ENCODE data around the gene GPATCH2. TPM values are rescaled to one million over a fixed set of nuclear protein-coding genes. Genes with fewer than 3 reads are reported as not detected.

GPATCH2 gene
- total and polyA plus RNA-seq, 2 donors (not counting 1 experiment from before 2014, with no cell fraction given): 10.5 to 22.0 TPM

GRCh38 chr1:217453816-217454215 lies 177.1 kb downstream of the GPATCH2 start:
- Histone ChIP-seq H2AFZ (ENCODE audit: low read length) (no peak overlapping the region), H3K36me3 (ENCODE audit: control insufficient read depth, insufficient read depth, low read length) (no peaks in the 10 kb centered on the region), H3K4me2 (ENCODE audit: extremely low read depth, insufficient read depth, low read length) (no peak overlapping the region), H3K27me3 (ENCODE audit: control insufficient read depth, insufficient read depth, low read length) (no peaks in the 10 kb centered on the region), H3K4me1 (ENCODE audit: control insufficient read depth, extremely low read depth, insufficient read depth, low read length) (no peaks in the 10 kb centered on the region), H3K27ac (ENCODE audit: insufficient read depth, low read length) (no peak overlapping the region), H3K9ac (ENCODE audit: insufficient read depth, low read length) (no peak overlapping the region), H3K4me3 (replicated peaks in 1 of 4; ENCODE audit: control extremely low read depth in 1 of 4, insufficient read depth in 1 of 4, low read depth in 3 of 4, low read length in 4 of 4) (no peak overlapping the region), H4K20me1 (ENCODE audit: control insufficient read depth, extremely low read depth, insufficient read depth, low read length) (no peaks in the 10 kb centered on the region), H3K79me2 (ENCODE audit: control insufficient read depth, insufficient read depth, low read length) (no peaks in the 10 kb centered on the region), H3K9me3 (ENCODE audit: control insufficient read depth, insufficient read depth, low read depth, low read length) (no peaks in the 10 kb centered on the region)
- TF ChIP-seq CTCF (conservative IDR thresholded peaks at IDR 0.05 in 1 of 2, IDR thresholded peaks at IDR 0.05 in 1 of 2; ENCODE audit: low read depth in 1 of 2, low read length in 2 of 2) (no peak), EZH2 (IDR thresholded peaks at IDR 0.05; ENCODE audit: low read length, missing control alignments) (no peak)
- no peak for DNase-seq (ENCODE audit: low read depth in 2 of 2)

DNA sequence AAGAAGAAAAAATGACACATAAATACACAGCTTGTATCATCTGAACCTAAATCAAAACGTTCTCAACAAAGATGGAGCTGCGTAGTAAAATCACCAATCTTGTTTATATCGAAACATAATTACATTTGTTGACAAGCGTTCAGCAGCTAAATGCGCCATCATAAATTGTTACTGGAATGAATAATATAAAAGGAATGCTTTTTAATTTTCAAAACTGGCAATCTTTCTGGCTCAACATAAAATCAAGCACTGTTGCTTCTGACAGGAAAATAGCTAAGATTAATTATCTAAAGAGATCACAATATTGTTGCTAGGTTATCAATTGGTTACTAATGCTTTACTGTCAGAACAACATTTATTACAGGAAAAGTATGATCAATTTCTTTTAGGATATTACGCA lies 181.5 kb downstream of the GPATCH2 start:
- Histone ChIP-seq H3K4me2 (ENCODE audit: extremely low read depth, insufficient read depth, low read length) (no peak overlapping the region), H3K9me3 (ENCODE audit: control insufficient read depth, insufficient read depth, low read depth, low read length) (no peaks in the 10 kb centered on the region), H3K4me1 (ENCODE audit: control insufficient read depth, extremely low read depth, insufficient read depth, low read length) (no peaks in the 10 kb centered on the region), H4K20me1 (ENCODE audit: control insufficient read depth, extremely low read depth, insufficient read depth, low read length) (no peaks in the 10 kb centered on the region), H3K27me3 (ENCODE audit: control insufficient read depth, insufficient read depth, low read length) (no peaks in the 10 kb centered on the region), H3K4me3 (replicated peaks in 1 of 4; ENCODE audit: control extremely low read depth in 1 of 4, insufficient read depth in 1 of 4, low read depth in 3 of 4, low read length in 4 of 4) (no peak overlapping the region), H3K79me2 (ENCODE audit: control insufficient read depth, insufficient read depth, low read length) (no peaks in the 10 kb centered on the region), H3K9ac (ENCODE audit: insufficient read depth, low read length) (no peak overlapping the region), H2AFZ (ENCODE audit: low read length) (no peak overlapping the region), H3K27ac (ENCODE audit: insufficient read depth, low read length) (no peak overlapping the region), H3K36me3 (ENCODE audit: control insufficient read depth, insufficient read depth, low read length) (no peaks in the 10 kb centered on the region)
- DNase-seq (ENCODE audit: low read depth in 2 of 2): no peak
- TF ChIP-seq EZH2 (IDR thresholded peaks at IDR 0.05; ENCODE audit: low read length, missing control alignments): no peak
- TF ChIP-seq CTCF (conservative IDR thresholded peaks at IDR 0.05 in 1 of 2, IDR thresholded peaks at IDR 0.05 in 1 of 2; ENCODE audit: low read depth in 1 of 2, low read length in 2 of 2): no peak

- H3K4me2 ChIP-seq (ENCODE audit: extremely low read depth, insufficient read depth, low read length): no peak overlapping the region
- no peak overlapping the region for H2AFZ ChIP-seq (ENCODE audit: low read length)
- H3K4me1 ChIP-seq (ENCODE audit: control insufficient read depth, extremely low read depth, insufficient read depth, low read length): no peaks in the 10 kb centered on the region
- DNase-seq (ENCODE audit: low read depth in 2 of 2): no peak
- TF ChIP-seq CTCF (conservative IDR thresholded peaks at IDR 0.05 in 1 of 2, IDR thresholded peaks at IDR 0.05 in 1 of 2; ENCODE audit: low read depth in 1 of 2, low read length in 2 of 2) (no peak), EZH2 (IDR thresholded peaks at IDR 0.05; ENCODE audit: low read length, missing control alignments) (no peak)
- no peaks in the 10 kb centered on the region for H3K79me2 ChIP-seq (ENCODE audit: control insufficient read depth, insufficient read depth, low read length)
- H4K20me1 ChIP-seq (ENCODE audit: control insufficient read depth, extremely low read depth, insufficient read depth, low read length): no peaks in the 10 kb centered on the region
- no peak overlapping the region for H3K4me3 ChIP-seq (replicated peaks in 1 of 4; ENCODE audit: control extremely low read depth in 1 of 4, insufficient read depth in 1 of 4, low read depth in 3 of 4, low read length in 4 of 4)
- H3K36me3 ChIP-seq (ENCODE audit: control insufficient read depth, insufficient read depth, low read length): no peaks in the 10 kb centered on the region
- no peaks in the 10 kb centered on the region for H3K9me3 ChIP-seq (ENCODE audit: control insufficient read depth, insufficient read depth, low read depth, low read length)
- H3K27me3 ChIP-seq (ENCODE audit: control insufficient read depth, insufficient read depth, low read length): no peaks in the 10 kb centered on the region
- no peak overlapping the region for H3K9ac ChIP-seq (ENCODE audit: insufficient read depth, low read length)
- H3K27ac ChIP-seq (ENCODE audit: insufficient read depth, low read length): no peak overlapping the region
Measured at GRCh38 chr1:217443845-217444244, 187.0 kb downstream of the GPATCH2 start.

Measured in fibroblast of lung (primary cell).